Testis (tissue), 2 donors: ENCODE measurements around the gene CCDC192.

Experiments used
- POLR2A ChIP-seq: fragments of 450-650 bp; IDR thresholded peaks from one replicate; pipeline ENCODE4 v1.6.1; 2017; ENCODE audit warnings: antibody characterized with exemption, mild to moderate bottlenecking, moderate library complexity
- TF ChIP-seq, protein P1 (sequence below), 3 experiments: fragments of 450-650 bp in 2 of 3; fragments of 200-600 bp in 1 of 3; sonication (generic) in 1 of 3; IDR thresholded peaks; one replicate each; pipeline ENCODE4 v1.5.1; 2016 to 2019; ENCODE audit warnings: antibody characterized with exemption in 3 of 3, mild to moderate bottlenecking in 2 of 3, moderate library complexity in 1 of 3

DNA sequence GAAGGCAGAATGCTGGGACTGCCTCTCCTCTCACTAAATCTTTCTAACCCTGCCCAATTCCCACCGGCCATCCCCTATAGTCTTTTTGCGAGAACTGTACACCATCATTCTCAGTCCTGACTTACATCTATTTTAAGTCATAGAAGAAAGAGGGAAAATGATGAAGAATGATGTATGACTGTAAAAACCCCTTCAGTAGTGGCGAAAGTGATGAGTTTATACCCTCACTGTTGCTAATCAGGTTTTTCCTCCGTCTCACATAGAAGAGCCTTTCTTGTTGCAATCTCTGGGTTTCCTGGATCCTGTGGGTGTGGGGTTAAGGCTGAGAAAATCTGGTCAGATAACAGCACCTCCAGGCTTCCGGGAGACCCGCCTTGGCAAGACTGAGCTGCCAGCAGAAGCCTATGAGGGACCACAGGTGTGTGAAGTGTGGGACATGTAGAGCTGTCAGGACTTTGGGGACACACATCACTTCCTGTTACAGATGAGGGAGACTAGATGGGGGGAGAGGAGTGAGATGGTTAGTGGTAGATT is 233.3 kb downstream of the CCDC192 start:
- TF ChIP-seq, protein P1, sequence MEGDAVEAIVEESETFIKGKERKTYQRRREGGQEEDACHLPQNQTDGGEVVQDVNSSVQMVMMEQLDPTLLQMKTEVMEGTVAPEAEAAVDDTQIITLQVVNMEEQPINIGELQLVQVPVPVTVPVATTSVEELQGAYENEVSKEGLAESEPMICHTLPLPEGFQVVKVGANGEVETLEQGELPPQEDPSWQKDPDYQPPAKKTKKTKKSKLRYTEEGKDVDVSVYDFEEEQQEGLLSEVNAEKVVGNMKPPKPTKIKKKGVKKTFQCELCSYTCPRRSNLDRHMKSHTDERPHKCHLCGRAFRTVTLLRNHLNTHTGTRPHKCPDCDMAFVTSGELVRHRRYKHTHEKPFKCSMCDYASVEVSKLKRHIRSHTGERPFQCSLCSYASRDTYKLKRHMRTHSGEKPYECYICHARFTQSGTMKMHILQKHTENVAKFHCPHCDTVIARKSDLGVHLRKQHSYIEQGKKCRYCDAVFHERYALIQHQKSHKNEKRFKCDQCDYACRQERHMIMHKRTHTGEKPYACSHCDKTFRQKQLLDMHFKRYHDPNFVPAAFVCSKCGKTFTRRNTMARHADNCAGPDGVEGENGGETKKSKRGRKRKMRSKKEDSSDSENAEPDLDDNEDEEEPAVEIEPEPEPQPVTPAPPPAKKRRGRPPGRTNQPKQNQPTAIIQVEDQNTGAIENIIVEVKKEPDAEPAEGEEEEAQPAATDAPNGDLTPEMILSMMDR (IDR thresholded peaks at IDR 0.05): no peak
- TF ChIP-seq POLR2A: no peak
